ENCODE results near the gene VEPH1. TPM values are rescaled to one million over a fixed set of nuclear protein-coding genes. Genes with fewer than 3 reads are reported as not detected.

The VEPH1 gene
- total RNA-seq, 1 experiment from 2014 or later, result 0.51 TPM

DNA sequence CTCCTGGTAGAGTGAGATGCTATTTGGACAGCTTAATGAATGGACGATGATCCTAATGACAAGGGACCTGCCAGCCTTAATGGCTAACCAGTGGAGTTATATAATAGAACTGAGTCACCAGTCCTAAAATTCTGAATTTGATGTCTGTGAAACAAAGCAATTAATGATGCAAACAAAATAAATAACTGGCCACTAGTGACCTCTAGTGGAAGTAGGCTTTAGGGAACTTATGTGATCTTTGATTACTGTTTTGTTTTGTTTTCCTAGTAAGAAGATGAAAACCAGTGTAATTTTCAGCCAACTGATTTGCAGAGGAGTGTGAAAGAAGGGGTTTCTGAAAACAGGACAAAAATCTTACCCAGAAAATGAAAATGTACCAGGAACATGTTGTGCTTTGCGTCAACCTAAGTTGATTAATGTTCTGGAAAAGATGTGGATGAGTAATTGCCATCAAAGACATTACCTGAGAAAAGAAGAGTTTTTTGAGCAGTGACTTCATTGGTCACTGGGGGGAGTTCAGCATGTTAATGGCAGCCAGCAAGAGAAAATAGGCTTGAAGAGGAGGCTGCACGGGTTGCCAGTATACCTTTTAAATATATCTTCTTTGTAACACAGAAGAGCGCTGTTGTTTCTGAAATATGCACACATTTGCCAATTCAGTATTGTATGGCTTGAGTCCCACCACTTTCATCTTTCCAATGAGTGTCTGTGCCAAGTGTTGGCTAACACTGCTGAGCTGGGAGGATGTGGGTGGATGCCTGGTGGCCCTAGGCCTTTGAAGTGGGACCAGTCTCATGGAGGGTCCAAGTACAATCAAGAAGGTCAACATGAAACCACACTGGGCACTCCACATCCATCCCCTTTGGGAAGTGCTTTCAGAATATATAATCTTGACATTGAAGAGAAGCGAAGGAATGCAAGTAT, 9.3 kb downstream of the VEPH1 start:
- DNase-seq (ENCODE audit: low read depth, low spot score) (peak; percentile 35), ATAC-seq (no peak)
- Histone ChIP-seq H3K9me3 (ENCODE audit: control insufficient read depth, insufficient read depth, low read depth, low read length) (no peaks in the 10 kb centered on the region), H3K36me3 (ENCODE audit: control insufficient read depth, insufficient read depth, low read length) (no peaks in the 10 kb centered on the region), H3K27me3 (ENCODE audit: control insufficient read depth, insufficient read depth, low read length) (peaks cover 5% of the 10 kb centered on the region), H3K27ac (ENCODE audit: low read length) (no peak overlapping the region), H3K4me3 (ENCODE audit: low read depth in 2 of 2, low read length in 2 of 2) (no peak overlapping the region), H3K4me1 (ENCODE audit: control insufficient read depth, insufficient read depth, low read length) (no peaks in the 10 kb centered on the region)
- BruUV-seq (replicated peaks), result no TSS peak
- in situ Hi-C loops (cut with HindIII; ENCODE audit: low pct_unique_long_range_greater_than_20kb, low sequenced_read_pairs), result no loop called here
- TF ChIP-seq, protein P1, sequence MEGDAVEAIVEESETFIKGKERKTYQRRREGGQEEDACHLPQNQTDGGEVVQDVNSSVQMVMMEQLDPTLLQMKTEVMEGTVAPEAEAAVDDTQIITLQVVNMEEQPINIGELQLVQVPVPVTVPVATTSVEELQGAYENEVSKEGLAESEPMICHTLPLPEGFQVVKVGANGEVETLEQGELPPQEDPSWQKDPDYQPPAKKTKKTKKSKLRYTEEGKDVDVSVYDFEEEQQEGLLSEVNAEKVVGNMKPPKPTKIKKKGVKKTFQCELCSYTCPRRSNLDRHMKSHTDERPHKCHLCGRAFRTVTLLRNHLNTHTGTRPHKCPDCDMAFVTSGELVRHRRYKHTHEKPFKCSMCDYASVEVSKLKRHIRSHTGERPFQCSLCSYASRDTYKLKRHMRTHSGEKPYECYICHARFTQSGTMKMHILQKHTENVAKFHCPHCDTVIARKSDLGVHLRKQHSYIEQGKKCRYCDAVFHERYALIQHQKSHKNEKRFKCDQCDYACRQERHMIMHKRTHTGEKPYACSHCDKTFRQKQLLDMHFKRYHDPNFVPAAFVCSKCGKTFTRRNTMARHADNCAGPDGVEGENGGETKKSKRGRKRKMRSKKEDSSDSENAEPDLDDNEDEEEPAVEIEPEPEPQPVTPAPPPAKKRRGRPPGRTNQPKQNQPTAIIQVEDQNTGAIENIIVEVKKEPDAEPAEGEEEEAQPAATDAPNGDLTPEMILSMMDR (IDR thresholded peaks at IDR 0.05), result peak; percentile 72; the same call in 1 of the 2 replicates
- TF ChIP-seq TCF7L2 (IDR thresholded peaks at IDR 0.05; ENCODE audit: low read depth, low read length), result no peak
- ChIA-PET CTCF (no interaction called here), POLR2A (no interaction called here)
- intact Hi-C loops (cut with micrococcal nuclease; ENCODE audit: unreplicated experiment), result loop anchor here (1.0 kb wide), 1 partner anchor 290 kb away; no protein-coding TSS in a partner anchor

DNA sequence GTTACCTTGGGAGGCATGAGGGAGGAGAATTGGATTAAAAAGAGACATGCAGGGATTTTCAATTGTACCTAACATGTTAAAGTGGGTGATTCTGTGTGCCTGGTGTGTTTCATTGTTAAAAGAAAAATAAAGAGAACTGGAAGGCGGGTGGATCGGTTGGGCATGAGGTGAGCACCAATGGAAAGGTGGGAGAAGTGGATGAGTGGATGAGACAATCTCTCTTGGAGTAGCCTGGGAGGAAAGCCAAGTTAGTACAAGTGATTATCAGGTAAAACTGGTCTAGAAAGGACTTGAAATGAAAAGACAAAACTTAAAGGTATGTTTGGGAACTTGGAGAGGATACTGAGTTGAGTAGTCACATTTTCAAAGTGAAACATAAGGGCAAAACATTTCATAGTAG, 12.1 kb downstream of the VEPH1 start:
- Histone ChIP-seq H3K27me3 (ENCODE audit: control insufficient read depth, insufficient read depth, low read length) (no peaks in the 10 kb centered on the region; the same call in 1 of the 2 replicates), H3K4me1 (ENCODE audit: control insufficient read depth, insufficient read depth, low read length) (no peaks in the 10 kb centered on the region), H3K4me3 (ENCODE audit: low read depth in 2 of 2, low read length in 2 of 2) (no peak overlapping the region), H3K9me3 (ENCODE audit: control insufficient read depth, insufficient read depth, low read depth, low read length) (no peaks in the 10 kb centered on the region), H3K27ac (ENCODE audit: low read length) (no peak overlapping the region), H3K36me3 (ENCODE audit: control insufficient read depth, insufficient read depth, low read length) (no peaks in the 10 kb centered on the region)
- no peak for ATAC-seq
- POLR2A ChIA-PET, result no interaction called here
- in situ Hi-C loops (cut with HindIII; ENCODE audit: low pct_unique_long_range_greater_than_20kb, low sequenced_read_pairs), result no loop called here
- CTCF ChIA-PET, result no interaction called here
- no TSS peak for BruUV-seq (replicated peaks)
- intact Hi-C loops (cut with micrococcal nuclease; ENCODE audit: unreplicated experiment), result no loop called here
- TF ChIP-seq, protein P1 (IDR thresholded peaks at IDR 0.05), result no peak
- TF ChIP-seq POLR2AphosphoS5 (IDR thresholded peaks at IDR 0.05; ENCODE audit: low read depth, low read length) (no peak), TCF7L2 (IDR thresholded peaks at IDR 0.05; ENCODE audit: low read depth, low read length) (no peak), SIN3A (IDR thresholded peaks at IDR 0.05; ENCODE audit: borderline replicate concordance, insufficient read depth, low read depth, low read length) (no peak)
- TF ChIP-seq, protein P2, sequence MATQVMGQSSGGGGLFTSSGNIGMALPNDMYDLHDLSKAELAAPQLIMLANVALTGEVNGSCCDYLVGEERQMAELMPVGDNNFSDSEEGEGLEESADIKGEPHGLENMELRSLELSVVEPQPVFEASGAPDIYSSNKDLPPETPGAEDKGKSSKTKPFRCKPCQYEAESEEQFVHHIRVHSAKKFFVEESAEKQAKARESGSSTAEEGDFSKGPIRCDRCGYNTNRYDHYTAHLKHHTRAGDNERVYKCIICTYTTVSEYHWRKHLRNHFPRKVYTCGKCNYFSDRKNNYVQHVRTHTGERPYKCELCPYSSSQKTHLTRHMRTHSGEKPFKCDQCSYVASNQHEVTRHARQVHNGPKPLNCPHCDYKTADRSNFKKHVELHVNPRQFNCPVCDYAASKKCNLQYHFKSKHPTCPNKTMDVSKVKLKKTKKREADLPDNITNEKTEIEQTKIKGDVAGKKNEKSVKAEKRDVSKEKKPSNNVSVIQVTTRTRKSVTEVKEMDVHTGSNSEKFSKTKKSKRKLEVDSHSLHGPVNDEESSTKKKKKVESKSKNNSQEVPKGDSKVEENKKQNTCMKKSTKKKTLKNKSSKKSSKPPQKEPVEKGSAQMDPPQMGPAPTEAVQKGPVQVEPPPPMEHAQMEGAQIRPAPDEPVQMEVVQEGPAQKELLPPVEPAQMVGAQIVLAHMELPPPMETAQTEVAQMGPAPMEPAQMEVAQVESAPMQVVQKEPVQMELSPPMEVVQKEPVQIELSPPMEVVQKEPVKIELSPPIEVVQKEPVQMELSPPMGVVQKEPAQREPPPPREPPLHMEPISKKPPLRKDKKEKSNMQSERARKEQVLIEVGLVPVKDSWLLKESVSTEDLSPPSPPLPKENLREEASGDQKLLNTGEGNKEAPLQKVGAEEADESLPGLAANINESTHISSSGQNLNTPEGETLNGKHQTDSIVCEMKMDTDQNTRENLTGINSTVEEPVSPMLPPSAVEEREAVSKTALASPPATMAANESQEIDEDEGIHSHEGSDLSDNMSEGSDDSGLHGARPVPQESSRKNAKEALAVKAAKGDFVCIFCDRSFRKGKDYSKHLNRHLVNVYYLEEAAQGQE (IDR thresholded peaks at IDR 0.05; ENCODE audit: insufficient read depth in 1 of 2, low read depth in 2 of 2, low read length in 1 of 2), result no peak
- DNase-seq (ENCODE audit: low read depth, low spot score), result no peak
